A673 (cell line): Measurements from ENCODE around the gene LPCAT4.
"Not testable (repeated sequence)": the region's sequence is repeated elsewhere in the genome, so short reads cannot be mapped to it uniquely, and the experiment has no call there.

Source experiments
- EZH2 ChIP-seq: fragments of 200-600 bp; sonication (generic); IDR thresholded peaks from 2 replicates; pipeline ENCODE4 v1.6.1; 2017; ENCODE audit warnings: borderline replicate concordance, low read depth, mild to moderate bottlenecking, mixed read lengths, antibody characterized with exemption, low read length; ENCODE audit not compliant: poor library complexity, severe bottlenecking
- TF ChIP-seq, protein P1 (sequence below): fragments of 300-800, 200-600 bp; sonication (generic); conservative IDR thresholded peaks from 2 replicates; pipeline ENCODE4 v1.5.1; 2017; ENCODE audit warnings: low read depth, mild to moderate bottlenecking, antibody characterized with exemption, low read length, moderate library complexity, mixed read lengths

DNA sequence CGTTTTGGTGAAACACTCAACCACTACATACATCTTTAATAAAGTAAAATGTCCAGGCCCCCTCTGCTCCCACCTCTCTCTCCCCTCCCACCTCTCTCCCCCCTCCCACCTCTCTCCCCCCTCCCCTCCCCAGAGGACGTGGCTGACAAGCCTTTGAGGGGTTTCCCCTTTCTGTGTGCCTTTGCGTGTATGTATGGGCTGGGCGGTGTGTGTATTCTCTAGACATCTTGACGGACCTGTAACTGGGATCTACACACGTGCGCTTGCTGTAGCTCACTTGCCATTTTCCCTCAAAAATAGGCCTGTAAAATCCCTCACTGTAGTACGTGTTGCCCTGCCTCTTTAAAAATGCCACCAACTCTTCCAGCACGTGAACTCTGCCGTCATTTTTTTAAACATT lies 42.0 kb upstream of the LPCAT4 start:
- not testable (repeated sequence) for TF ChIP-seq EZH2
- TF ChIP-seq, protein P1, sequence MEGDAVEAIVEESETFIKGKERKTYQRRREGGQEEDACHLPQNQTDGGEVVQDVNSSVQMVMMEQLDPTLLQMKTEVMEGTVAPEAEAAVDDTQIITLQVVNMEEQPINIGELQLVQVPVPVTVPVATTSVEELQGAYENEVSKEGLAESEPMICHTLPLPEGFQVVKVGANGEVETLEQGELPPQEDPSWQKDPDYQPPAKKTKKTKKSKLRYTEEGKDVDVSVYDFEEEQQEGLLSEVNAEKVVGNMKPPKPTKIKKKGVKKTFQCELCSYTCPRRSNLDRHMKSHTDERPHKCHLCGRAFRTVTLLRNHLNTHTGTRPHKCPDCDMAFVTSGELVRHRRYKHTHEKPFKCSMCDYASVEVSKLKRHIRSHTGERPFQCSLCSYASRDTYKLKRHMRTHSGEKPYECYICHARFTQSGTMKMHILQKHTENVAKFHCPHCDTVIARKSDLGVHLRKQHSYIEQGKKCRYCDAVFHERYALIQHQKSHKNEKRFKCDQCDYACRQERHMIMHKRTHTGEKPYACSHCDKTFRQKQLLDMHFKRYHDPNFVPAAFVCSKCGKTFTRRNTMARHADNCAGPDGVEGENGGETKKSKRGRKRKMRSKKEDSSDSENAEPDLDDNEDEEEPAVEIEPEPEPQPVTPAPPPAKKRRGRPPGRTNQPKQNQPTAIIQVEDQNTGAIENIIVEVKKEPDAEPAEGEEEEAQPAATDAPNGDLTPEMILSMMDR: not testable (repeated sequence)
